IMR-90 (cell line): ENCODE measurements around the gene ACACA. TPM values are rescaled to one million over a fixed set of nuclear protein-coding genes. Genes with fewer than 3 reads are reported as not detected.

Experiments
- ATAC-seq: fragments of 200-7000 bp; cut with Tn5 transposase; 2 replicates; pipeline ENCODE4 v1.9.1; 2020; ENCODE audit warnings: low read depth, mild to moderate bottlenecking, moderate library complexity
- BruUV-seq: library from RNA; stranded (reverse); fragments of 400-500 nt; replicated peaks from 2 replicates; lab custom pipeline; 2021; lab: Mats Ljungman, UMichigan
- CTCF ChIA-PET: fragments of 300-600 bp; formaldehyde crosslinking; extraction: SDS; loops from one replicate; lab custom pipeline; 2021; ENCODE audit warnings: antibody characterized with exemption; lab: Yijun Ruan, JAX
- POLR2A ChIA-PET: fragments of 300-600 bp; sonication (Branson Sonifier 250); formaldehyde crosslinking; loops from one replicate; lab custom pipeline; 2022; ENCODE audit warnings: antibody characterized with exemption; ENCODE audit not compliant: unreplicated experiment; lab: Charles Lee
- DNase-seq: peaks from one replicate; pipeline ENCODE4 v3.0.0; 2013
- H2AFZ ChIP-seq: replicated peaks from 2 replicates; pipeline ENCODE3; 2013; ENCODE audit warnings: low read length, mild to moderate bottlenecking; ENCODE audit not compliant: poor library complexity
- H2AK5ac ChIP-seq: 2 replicates; pipeline ENCODE4 v1.6.1; 2013; ENCODE audit warnings: low read depth, low read length, inconsistent platforms
- H2AK9ac ChIP-seq: replicated peaks from 2 replicates; pipeline ENCODE3; 2013; ENCODE audit warnings: mild to moderate bottlenecking, low read depth, low read length, moderate library complexity; ENCODE audit not compliant: poor library complexity
- H2BK120ac ChIP-seq: 2 replicates; pipeline ENCODE4 v1.6.1; 2013; ENCODE audit warnings: low read depth, low read length, inconsistent platforms
- H2BK15ac ChIP-seq: 3 replicates; pipeline ENCODE4 v1.6.1; 2013; ENCODE audit warnings: low read depth, low read length, inconsistent platforms
- H2BK20ac ChIP-seq: 2 replicates; pipeline ENCODE4 v1.6.1; 2013; ENCODE audit warnings: low read depth, mild to moderate bottlenecking, inconsistent platforms, low read length, moderate library complexity
- H2BK5ac ChIP-seq: 2 replicates; pipeline ENCODE4 v1.6.1; 2013; ENCODE audit warnings: mild to moderate bottlenecking, low read depth, low read length, inconsistent platforms; ENCODE audit not compliant: poor library complexity, severe bottlenecking
- H3K14ac ChIP-seq: replicated peaks from 2 replicates; pipeline ENCODE4 v1.6.1; 2013; ENCODE audit warnings: low read depth, low read length, inconsistent platforms
- H3K18ac ChIP-seq: 2 replicates; pipeline ENCODE4 v1.6.1; 2013; ENCODE audit warnings: low read depth, low read length, control low read depth
- H3K23ac ChIP-seq: 2 replicates; pipeline ENCODE4 v1.6.1; 2013; ENCODE audit warnings: low read depth, low read length, inconsistent platforms
- H3K27ac ChIP-seq: 2 replicates; pipeline ENCODE4 v1.5.1; 2013; ENCODE audit warnings: mild to moderate bottlenecking, control low read depth, low read length; ENCODE audit not compliant: insufficient read depth
- H3K27me3 ChIP-seq: 2 replicates; pipeline ENCODE4 v1.6.1; 2013; ENCODE audit warnings: low read length; ENCODE audit not compliant: control insufficient read depth, insufficient read depth
- H3K36me3 ChIP-seq: 2 replicates; pipeline ENCODE4 v1.6.1; 2013; ENCODE audit warnings: low read length, mixed read lengths; ENCODE audit not compliant: control insufficient read depth, insufficient read depth
- H3K4ac ChIP-seq: 2 replicates; pipeline ENCODE4 v1.6.1; 2013; ENCODE audit warnings: low read depth, low read length, inconsistent platforms
- H3K4me1 ChIP-seq: 2 replicates; pipeline ENCODE4 v1.6.1; 2013; ENCODE audit warnings: low read length, mixed read lengths; ENCODE audit not compliant: control insufficient read depth, insufficient read depth
- H3K4me2 ChIP-seq: 2 replicates; pipeline ENCODE4 v1.6.1; 2013; ENCODE audit warnings: low read depth, mild to moderate bottlenecking, control low read depth, low read length, moderate library complexity
- H3K4me3 ChIP-seq: 2 replicates; pipeline ENCODE4 v1.5.1; 2013; ENCODE audit warnings: low read depth, mild to moderate bottlenecking, control low read depth, low read length, moderate library complexity; ENCODE audit not compliant: insufficient read depth
- H3K56ac ChIP-seq: 2 replicates; pipeline ENCODE4 v1.6.1; 2013; ENCODE audit warnings: low read length, inconsistent platforms; ENCODE audit not compliant: insufficient read depth; ENCODE audit errors: extremely low read depth
- H3K79me1 ChIP-seq, 2 experiments: 2 replicates each; pipeline ENCODE4 v1.6.1; 2013; ENCODE audit warnings: low read length in 2 of 2, inconsistent platforms in 1 of 2, low read depth in 1 of 2
- H3K9ac ChIP-seq: 2 replicates; pipeline ENCODE4 v1.6.1; 2013; ENCODE audit warnings: low read depth, low read length, control low read depth
- H3K9me1 ChIP-seq: 2 replicates; pipeline ENCODE4 v1.6.1; 2013; ENCODE audit warnings: low read length, inconsistent platforms; ENCODE audit not compliant: insufficient read depth
- H3K9me3 ChIP-seq: 2 replicates; pipeline ENCODE4 v1.6.1; 2013; ENCODE audit warnings: low read length; ENCODE audit not compliant: control insufficient read depth, insufficient read depth
- H4K20me1 ChIP-seq: 2 replicates; pipeline ENCODE4 v1.6.1; 2013; ENCODE audit warnings: low read length, inconsistent platforms; ENCODE audit not compliant: insufficient read depth
- H4K5ac ChIP-seq: 2 replicates; pipeline ENCODE4 v1.6.1; 2013; ENCODE audit warnings: mild to moderate bottlenecking, low read depth, low read length, control low read depth
- H4K8ac ChIP-seq, 2 experiments: 2 replicates each; pipeline ENCODE4 v1.6.1; 2013; ENCODE audit warnings: low read depth in 2 of 2, low read length in 2 of 2, control low read depth in 1 of 2, inconsistent platforms in 1 of 2
- H4K91ac ChIP-seq: 2 replicates; pipeline ENCODE4 v1.6.1; 2013; ENCODE audit warnings: low read depth, low read length, inconsistent platforms; ENCODE audit not compliant: insufficient read depth
- BHLHE40 ChIP-seq: fragments of 150-350 bp; IDR thresholded peaks from 2 replicates; pipeline ENCODE4 v1.6.1; 2016; ENCODE audit warnings: mild to moderate bottlenecking, low read depth, low read length
- CHD1 ChIP-seq: IDR thresholded peaks from 2 replicates; pipeline ENCODE4 v1.6.1; 2012; ENCODE audit warnings: low read depth, low read length, improper control_type of control experiment
- FOS ChIP-seq: fragments of 150-350 bp; IDR thresholded peaks from 2 replicates; pipeline ENCODE4 v1.6.1; 2016; ENCODE audit warnings: low read depth, low read length
- RAD21 ChIP-seq: IDR thresholded peaks from 2 replicates; pipeline ENCODE4 v1.6.1; 2012; ENCODE audit warnings: low read length, improper control_type of control experiment
- RCOR1 ChIP-seq: IDR thresholded peaks from 2 replicates; pipeline ENCODE4 v1.6.1; 2012; ENCODE audit warnings: mild to moderate bottlenecking, low read length, improper control_type of control experiment; ENCODE audit not compliant: insufficient replicate concordance
- RFX5 ChIP-seq: IDR thresholded peaks from 2 replicates; pipeline ENCODE4 v1.8.0; 2012; ENCODE audit warnings: low read depth, mild to moderate bottlenecking, low read length, moderate library complexity
- WGBS, 2 experiments: methylation state at CpG; one replicate each; pipeline versions ENCODE4 v1.1.5 to v1.1.7; 2013; ENCODE audit warnings: missing lambda C conversion rate in 2 of 2; ENCODE audit not compliant: insufficient read length in 1 of 2; ENCODE audit errors: extremely low coverage in 2 of 2; 5-methylcytosine and 5-hydroxymethylcytosine counted together
- dilution Hi-C: fragments of 300-500 bp; cut with HindIII; formaldehyde crosslinking; loops from one replicate; pipeline ENCODE4 v1.14.3; 2018; ENCODE audit warnings: low sequenced_read_pairs; ENCODE audit not compliant: unreplicated experiment
- in situ Hi-C: fragments of 300-500 bp; cut with MboI; formaldehyde crosslinking; loops from 3 replicates; pipeline ENCODE4 v1.14.3; 2019; ENCODE audit warnings: low sequenced_read_pairs, inconsistent platforms, mixed read lengths
- intact Hi-C: fragments of 100-400 bp; cut with micrococcal nuclease; formaldehyde crosslinking; loops from 2 replicates; pipeline ENCODE4 v1.10.0; 2022
- polyA plus RNA-seq, 3 experiments: library from polyadenylated mRNA; depleted of rRNA; stranded (reverse); fragments of >200 nt; gene quantifications; 2 replicates each; pipeline ENCODE4 v1.2.3, GENCODE V29; 2012; ENCODE audit warnings: low replicate concordance in 1 of 3
- total RNA-seq: library from RNA; depleted of rRNA; stranded (reverse); fragments of >200 nt; gene quantifications from 2 replicates; pipeline ENCODE4 v1.2.3, GENCODE V29; 2012
- TF ChIP-seq, protein P1 (sequence below): fragments of 150-350 bp; IDR thresholded peaks from 2 replicates; pipeline ENCODE4 v1.6.1; 2017; ENCODE audit warnings: mild to moderate bottlenecking, antibody characterized with exemption, low read length, low read depth

Gene ACACA
- total and polyA plus RNA-seq, 2 of the 4 experiments (the other 2 are of a cell fraction) = 21.3 to 39.1 TPM

GRCh38 chr17:37293770-37294169 is 112.9 kb downstream of the ACACA start:
- H3K9me3 ChIP-seq = no peaks in the 10 kb centered on the region
- no peak overlapping the region for H4K8ac ChIP-seq
- H3K79me1 ChIP-seq = peaks cover 6 to 34% of the 10 kb centered on the region in 2 experiments; a peak in 3 of 4 replicates
- ChIA-PET CTCF (no interaction called here), POLR2A (no interaction called here)
- no peak overlapping the region for H3K4me3 ChIP-seq
- H3K14ac ChIP-seq = no peak overlapping the region
- no peak overlapping the region for H4K91ac ChIP-seq
- no peak overlapping the region for H3K9ac ChIP-seq
- H2AK9ac ChIP-seq = no peak overlapping the region
- H3K4me1 ChIP-seq = peaks cover 5% of the 10 kb centered on the region
- no peak overlapping the region for H3K18ac ChIP-seq
- no peak for ATAC-seq
- no peak overlapping the region for H2AFZ ChIP-seq
- no peak overlapping the region for H2AK5ac ChIP-seq
- TF ChIP-seq CHD1 (no peak), RFX5 (no peak), FOS (no peak), RAD21 (no peak), RCOR1 (no peak), BHLHE40 (no peak)
- TF ChIP-seq, protein P1, sequence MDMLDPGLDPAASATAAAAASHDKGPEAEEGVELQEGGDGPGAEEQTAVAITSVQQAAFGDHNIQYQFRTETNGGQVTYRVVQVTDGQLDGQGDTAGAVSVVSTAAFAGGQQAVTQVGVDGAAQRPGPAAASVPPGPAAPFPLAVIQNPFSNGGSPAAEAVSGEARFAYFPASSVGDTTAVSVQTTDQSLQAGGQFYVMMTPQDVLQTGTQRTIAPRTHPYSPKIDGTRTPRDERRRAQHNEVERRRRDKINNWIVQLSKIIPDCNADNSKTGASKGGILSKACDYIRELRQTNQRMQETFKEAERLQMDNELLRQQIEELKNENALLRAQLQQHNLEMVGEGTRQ = no peak
- no peak overlapping the region for H2BK120ac ChIP-seq
- BruUV-seq = no TSS peak
- H2BK15ac ChIP-seq = no peak overlapping the region
- no CpG with 5 or more reads among the region's 5 CpGs for WGBS, 2 experiments
- H3K4ac ChIP-seq = no peak overlapping the region
- H3K27ac ChIP-seq = no peak overlapping the region
- no peak overlapping the region for H3K56ac ChIP-seq
- H3K4me2 ChIP-seq = no peak overlapping the region; the same call in 1 of the 2 replicates
- no peak overlapping the region for H2BK20ac ChIP-seq
- no peaks in the 10 kb centered on the region for H3K36me3 ChIP-seq
- no peak overlapping the region for H2BK5ac ChIP-seq
- no peak overlapping the region for H3K23ac ChIP-seq
- H3K9me1 ChIP-seq = no peaks in the 10 kb centered on the region; the same call in 1 of the 2 replicates
- dilution Hi-C loops (no loop called here), in situ Hi-C loops (no loop called here), intact Hi-C loops (no loop called here)
- no peak for DNase-seq
- no peaks in the 10 kb centered on the region for H4K20me1 ChIP-seq
- H3K27me3 ChIP-seq = no peaks in the 10 kb centered on the region
- no peak overlapping the region for H4K5ac ChIP-seq
